Right renal cortex interstitium (tissue), 3 donors: ENCODE data around the gene SMAD7. TPM values are rescaled to one million over a fixed set of nuclear protein-coding genes. Genes with fewer than 3 reads are reported as not detected.

ENCODE experiments used
- DNase-seq, 3 donors: peaks; one replicate each; pipeline ENCODE4 v3.0.0-alpha.2; 2013; ENCODE audit warnings: low read depth in 3 of 3, low spot score in 2 of 3
- polyA plus RNA-seq, 3 donors: library from polyadenylated mRNA; unstranded; fragments of 120-200 nt; gene quantifications; one replicate each; pipeline ENCODE4 v1.2.1, GENCODE V29; 2013; ENCODE audit not compliant: insufficient read length in 3 of 3

Gene SMAD7
- polyA plus RNA-seq, 3 donors = 64.5 to 67.8 (median 65.1) TPM

- no peak for DNase-seq
These were observed 51.1 kb downstream of the SMAD7 start for GRCh38 chr18:48899558-48900174.

DNA sequence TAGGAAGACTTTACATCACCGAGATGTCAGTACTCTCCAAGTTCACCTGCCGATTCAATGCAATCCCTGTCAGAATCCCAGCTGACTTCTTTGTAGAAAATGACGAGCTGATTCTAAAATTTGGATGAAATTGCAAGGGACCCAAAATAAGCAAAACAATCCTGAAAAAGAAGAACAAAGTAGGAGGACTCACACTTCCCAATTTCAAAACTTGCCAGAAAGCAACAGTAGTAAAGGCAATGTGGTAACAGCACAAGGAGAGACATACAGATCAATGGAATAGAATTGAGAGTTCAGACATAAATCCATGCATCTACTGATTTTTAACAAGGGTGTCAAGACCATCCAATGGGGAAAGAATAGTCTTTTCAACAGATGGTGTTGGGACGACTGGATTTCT is 52.2 kb downstream of the SMAD7 start:
- DNase-seq = no peak

DNA sequence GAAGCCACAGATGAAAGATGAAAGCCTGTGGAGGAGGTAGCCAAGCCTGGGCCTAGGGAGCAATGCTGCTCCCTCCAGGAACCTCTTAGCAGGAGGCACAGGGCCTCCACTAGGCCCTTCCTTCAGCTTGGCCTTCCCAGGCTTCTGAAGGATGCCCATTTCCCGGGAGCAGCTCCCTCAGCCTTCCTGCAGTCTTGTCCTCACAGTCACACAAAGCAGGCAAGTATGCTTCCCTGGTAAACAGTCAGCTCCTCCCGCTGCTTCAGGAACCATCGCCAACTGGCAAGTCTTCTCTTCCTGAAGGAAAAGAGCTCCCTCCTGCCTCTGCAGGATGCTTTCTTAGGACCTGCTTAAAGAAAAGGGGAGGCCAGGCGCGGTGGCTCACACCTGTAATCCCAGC is 53.2 kb downstream of the SMAD7 start:
- no peak for DNase-seq

DNA sequence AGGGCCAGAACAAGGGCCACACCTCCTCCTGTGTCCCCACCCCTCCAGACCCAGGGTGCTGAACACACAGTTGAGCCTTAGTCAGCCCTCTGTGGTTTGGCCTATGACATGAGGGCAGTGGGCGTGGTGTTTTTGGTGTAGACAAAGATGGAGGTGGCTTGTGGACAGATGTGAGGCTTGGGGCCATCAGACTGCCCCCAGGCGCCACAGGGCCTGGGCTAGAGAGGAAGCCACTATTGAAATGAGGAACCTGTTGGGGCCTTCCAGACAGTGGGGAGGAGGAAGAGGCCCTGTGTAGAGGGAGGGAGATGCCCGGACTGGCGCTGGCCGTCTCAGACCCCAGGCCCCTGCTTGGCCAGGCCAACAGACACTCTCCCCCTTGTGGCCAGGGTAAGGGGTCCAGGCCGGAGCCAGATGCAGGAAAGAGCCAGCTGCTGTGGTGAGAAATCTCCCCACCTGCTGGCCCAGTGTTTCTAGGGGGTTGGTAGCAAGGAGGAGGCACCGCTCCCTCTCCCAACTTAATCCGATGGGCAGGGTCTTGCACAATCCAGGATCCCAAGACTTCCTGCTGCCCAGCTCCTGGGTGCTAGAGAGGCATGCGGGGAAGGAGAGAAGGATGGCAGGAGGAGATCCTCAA is 53.8 kb downstream of the SMAD7 start:
- DNase-seq = no peak

DNA sequence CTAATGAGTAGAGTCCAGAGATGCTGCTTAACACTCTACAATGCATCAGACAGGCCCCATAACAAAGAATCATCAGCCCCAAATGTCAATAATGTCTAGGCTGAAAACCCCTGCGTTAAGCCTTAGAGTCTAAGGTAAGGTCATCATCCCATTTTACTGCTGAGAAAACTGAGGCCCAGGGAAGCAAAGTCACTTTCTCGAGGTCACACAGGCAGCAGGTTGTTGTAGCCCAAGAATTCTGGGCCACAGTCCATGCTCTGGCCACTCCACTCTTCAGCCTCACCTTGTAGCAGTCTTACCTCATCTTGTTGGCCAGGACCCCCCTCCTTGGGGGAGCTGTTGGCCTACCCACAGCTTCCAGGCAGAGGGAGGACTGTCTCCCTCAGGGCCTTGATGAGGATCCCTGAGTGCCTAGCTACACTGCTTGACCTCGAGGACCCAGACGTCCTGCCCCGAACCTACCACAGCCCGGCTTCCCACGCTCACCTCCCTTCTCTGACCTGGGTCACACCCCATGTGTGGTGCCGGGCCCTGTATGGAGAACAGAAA is 54.4 kb downstream of the SMAD7 start:
- no peak for DNase-seq

GRCh38 chr18:48894799-48895346 is 55.9 kb downstream of the SMAD7 start:
- DNase-seq = no peak

GRCh38 chr18:48893608-48894600 is 56.9 kb downstream of the SMAD7 start:
- DNase-seq = no peak

GRCh38 chr18:48893061-48893607 is 57.6 kb downstream of the SMAD7 start:
- DNase-seq = no peak

DNA sequence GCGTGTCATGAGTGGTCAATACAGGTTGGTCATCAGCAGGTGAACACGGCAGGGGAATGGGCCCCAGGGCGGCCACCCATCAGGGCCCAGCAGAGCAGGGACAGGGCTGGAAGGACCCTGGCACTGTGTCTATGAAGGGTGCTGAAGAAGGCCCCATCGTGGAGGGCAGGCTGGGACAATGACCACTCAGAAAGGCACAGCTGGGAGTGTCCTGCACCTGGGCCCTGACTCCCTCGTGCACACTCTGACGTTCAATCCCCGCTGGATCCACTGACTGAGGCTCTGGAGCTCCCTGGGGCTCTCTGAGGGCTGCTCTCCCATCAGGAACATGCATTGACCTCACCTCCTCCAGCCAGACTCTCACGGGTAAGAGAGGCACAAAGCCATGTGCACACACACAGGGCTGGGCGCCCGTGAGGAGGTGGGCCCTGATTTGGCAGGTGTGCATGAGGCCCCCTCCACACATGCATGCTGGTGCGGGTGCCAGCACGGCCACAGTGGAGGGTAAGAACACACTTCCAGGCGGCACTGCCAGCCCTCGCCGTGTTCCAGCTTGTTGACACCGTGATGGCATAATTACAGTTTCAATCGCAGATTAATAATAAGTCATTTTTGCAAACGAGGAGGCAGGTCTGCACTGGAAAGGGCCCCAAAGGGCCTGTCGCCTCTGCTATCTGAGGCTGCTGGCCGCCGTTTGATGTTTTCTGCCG is 58.5 kb downstream of the SMAD7 start:
- no peak for DNase-seq

DNA sequence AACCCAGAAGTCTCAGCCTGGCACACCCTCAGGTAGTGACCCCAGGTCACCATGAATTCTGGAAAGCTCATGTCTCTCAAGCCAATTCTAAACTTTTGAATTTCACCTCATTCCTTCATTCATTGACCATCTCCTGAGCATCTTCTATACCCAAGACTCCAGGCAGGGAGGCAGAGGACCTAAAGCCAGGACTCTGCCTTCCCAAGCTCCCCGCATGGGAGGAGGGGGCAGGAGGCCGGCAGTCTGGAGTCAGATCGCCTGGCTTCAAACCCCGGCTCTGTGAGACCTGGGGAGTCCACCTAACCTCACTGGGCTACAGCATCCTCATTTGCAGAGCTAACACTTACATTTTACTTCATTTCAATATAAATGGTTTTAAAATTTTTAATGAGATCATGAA is 59.0 kb downstream of the SMAD7 start:
- DNase-seq = no peak

DNA sequence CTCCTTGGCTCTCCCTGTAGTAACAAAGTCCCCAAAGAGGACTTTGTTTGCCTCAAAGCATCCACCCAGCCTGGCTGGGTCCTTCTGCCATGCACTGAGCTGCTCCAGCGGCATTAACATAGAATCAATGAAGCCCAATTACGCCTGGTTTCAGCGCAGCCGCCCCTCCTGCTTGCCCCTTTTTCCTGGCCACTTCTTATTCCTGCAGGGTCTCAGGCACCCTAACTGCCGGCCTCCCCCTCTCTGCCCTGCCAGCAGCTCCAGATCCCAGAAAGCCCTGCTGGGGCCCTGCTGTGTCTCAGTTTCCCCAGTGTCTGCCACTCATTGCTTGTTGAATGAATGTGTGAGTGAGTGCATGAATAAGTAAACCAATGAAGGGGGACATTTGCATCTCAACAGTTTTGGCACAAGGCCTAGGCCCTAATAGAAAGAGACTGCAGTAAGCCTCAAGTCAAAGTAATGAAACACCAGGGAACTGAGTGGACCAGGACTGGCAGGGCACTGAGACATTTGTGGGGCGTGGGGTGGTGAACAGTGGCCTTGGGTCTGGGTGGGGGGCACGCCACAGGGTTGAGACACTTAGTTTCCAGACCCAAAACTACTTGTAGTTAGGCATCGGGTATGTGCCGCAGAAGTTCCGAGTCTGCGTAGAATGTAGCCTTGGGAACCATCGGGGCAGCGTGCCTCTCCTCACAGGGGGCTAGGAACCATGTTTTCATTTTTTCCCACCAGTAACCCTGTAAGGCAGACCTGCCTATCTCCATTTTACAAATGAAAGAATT is 60.6 kb downstream of the SMAD7 start:
- no peak for DNase-seq

- DNase-seq = no peak
These were observed 61.4 kb downstream of the SMAD7 start for GRCh38 chr18:48889115-48889941.

DNA sequence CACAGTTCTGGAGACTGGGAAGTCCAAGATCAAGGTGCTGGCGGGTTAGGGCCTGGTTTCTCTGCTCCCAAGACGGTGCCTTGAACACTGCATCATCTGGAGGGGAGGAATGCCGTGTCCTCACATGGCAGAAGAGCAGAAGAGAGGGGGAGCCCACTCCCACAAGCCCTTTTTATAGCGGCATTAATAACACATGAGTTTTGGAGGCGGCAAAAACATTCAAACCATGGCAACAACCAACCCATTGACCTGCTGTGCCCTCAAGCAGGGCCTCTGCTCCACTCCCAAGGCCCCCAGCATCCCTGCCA is 62.0 kb downstream of the SMAD7 start:
- DNase-seq = no peak

GRCh38 chr18:48887905-48888772 is 62.6 kb downstream of the SMAD7 start:
- no peak for DNase-seq

DNA sequence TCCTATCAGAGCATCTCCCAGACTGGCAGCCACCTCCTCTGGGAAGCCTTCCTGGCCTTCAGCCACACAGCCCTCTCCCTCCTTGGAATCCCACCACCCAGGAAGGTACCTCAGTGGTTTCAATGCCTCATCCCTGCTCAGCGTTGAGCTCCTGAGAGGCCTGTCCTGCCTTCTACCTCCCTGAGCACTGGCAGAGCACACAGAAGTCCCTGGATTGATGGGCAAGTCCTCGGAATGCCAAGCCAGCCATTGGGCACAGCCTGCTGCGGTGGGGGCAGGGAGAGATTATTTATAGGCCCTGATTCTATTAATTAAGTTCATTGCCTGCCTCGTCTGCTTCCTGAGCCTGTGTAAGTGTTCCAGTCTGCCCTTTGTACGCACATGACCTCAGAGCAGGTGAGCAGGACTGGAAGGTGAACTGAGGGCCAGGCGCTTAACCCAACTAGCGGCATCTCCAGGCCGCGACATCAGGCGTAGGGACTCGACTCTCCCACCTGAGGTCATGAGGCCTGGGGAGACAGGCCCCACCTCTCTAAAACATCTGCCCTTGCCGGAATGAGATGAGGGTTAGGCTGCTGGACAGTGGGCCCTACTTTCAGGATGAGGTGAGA is 63.4 kb downstream of the SMAD7 start:
- DNase-seq = no peak

DNA sequence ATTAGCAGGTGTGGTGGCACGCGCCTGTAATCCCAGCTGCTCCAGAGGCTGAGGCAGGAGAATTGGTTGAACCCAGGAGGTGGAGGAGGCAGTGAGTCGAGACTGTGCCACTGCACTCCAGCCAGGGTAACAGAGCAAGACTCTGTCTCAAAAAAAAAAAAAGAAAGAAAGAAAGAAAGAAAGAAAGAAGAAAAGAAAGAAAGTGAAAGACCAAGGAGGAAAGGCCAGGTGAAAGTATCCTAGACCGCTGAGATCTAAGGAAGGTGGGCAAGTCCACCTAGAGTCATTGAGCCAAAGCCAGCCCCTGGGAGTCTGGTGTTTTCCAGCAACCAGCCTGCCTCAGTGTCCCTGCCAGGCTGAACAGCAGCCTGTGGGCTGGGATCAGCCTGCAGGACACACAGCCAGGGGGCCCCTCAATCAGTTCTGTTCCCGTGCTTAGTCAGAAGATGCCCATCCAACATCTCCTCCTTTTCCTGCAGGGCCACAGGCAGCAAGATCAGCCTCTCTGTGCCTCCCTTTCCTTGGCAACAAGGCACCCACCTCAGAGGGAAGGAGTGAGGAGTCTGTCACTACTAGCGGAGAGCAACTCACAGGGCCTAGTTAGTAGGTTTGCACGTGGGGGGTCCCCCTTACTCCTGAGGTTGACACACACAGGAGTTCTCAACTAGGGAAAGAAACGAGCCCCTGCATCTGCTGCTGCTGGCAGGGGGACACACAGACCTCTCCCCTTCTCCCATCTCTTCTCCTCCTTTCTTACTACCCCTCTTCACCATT is 64.1 kb downstream of the SMAD7 start:
- no peak for DNase-seq
